B cell (primary cell): Measurements from ENCODE around the gene JMJD4. TPM values are rescaled to one million over a fixed set of nuclear protein-coding genes. Genes with fewer than 3 reads are reported as not detected.

Source experiments
- ATAC-seq: fragments of 200-7000 bp; cut with Tn5 transposase; one replicate; pipeline ENCODE4 v1.10.0; 2021; ENCODE audit warnings: low read depth, mild to moderate bottlenecking, moderate number of reproducible peaks, moderate library complexity
- CTCF ChIA-PET: fragments of 350-600 bp; sonication (Branson Sonifier 250); formaldehyde crosslinking; loops from one replicate; lab custom pipeline; 2021; ENCODE audit warnings: antibody characterized with exemption, inconsistent platforms; lab: Charles Lee
- POLR2A ChIA-PET: fragments of 350-600 bp; sonication (Branson Sonifier 250); formaldehyde crosslinking; loops from one replicate; lab custom pipeline; 2021; ENCODE audit warnings: antibody characterized with exemption; lab: Charles Lee
- DNase-seq: peaks from one replicate; pipeline ENCODE4 v3.0.0; 2013
- H2AFZ ChIP-seq: 2 replicates; pipeline ENCODE4 v1.6.1; 2012; ENCODE audit warnings: mild to moderate bottlenecking, low read depth, low read length; ENCODE audit not compliant: insufficient read depth, poor library complexity, severe bottlenecking
- H3K27ac ChIP-seq, 2 donors: 1 replicate in 1 of 2; 2 replicates in 1 of 2; pipeline ENCODE4 v1.5.1; 2012 to 2013; ENCODE audit warnings: low read length in 2 of 2, mild to moderate bottlenecking in 2 of 2, moderate library complexity in 1 of 2
- H3K27me3 ChIP-seq, 4 experiments: fragments of 200-600 bp in 1 of 4; sonication (generic) in 1 of 4; replicated peaks in 1 of 4; 1 replicate in 2 of 4; 2 replicates in 2 of 4; pipeline versions ENCODE4 v1.6.1 to v1.7.0; 2013 to 2016; ENCODE audit warnings: low read length in 3 of 4, mild to moderate bottlenecking in 2 of 4, mixed read lengths in 1 of 4, moderate library complexity in 1 of 4; ENCODE audit not compliant: insufficient read depth in 4 of 4, control insufficient read depth in 3 of 4; ENCODE audit errors: control extremely low read depth in 1 of 4
- H3K36me3 ChIP-seq, 2 experiments: replicated peaks in 1 of 2; 1 replicate in 1 of 2; 2 replicates in 1 of 2; pipeline versions ENCODE4 v1.6.1 to v1.7.1; 2013; ENCODE audit warnings: low read length in 1 of 2; ENCODE audit not compliant: insufficient read depth in 2 of 2, control insufficient read depth in 1 of 2; ENCODE audit errors: control extremely low read depth in 1 of 2, extremely low read depth in 1 of 2
- H3K4me1 ChIP-seq, 2 donors: fragments of 200-600 bp in 1 of 2; sonication (generic) in 1 of 2; 1 replicate in 1 of 2; 2 replicates in 1 of 2; pipeline versions ENCODE4 v1.5.1 to v1.6.1; 2013 to 2017; ENCODE audit warnings: low read length in 2 of 2; ENCODE audit not compliant: control insufficient read depth in 2 of 2, insufficient read depth in 2 of 2
- H3K4me2 ChIP-seq: replicated peaks from 2 replicates; pipeline ENCODE3; 2012; ENCODE audit warnings: mild to moderate bottlenecking, low read depth, low read length; ENCODE audit not compliant: poor library complexity, severe bottlenecking
- H3K4me3 ChIP-seq, 5 experiments: fragments of 200-600 bp in 1 of 5; sonication (generic) in 1 of 5; 1 replicate in 3 of 5; 2 replicates in 2 of 5; pipeline versions ENCODE4 v1.5.1 to v1.7.0; 2011 to 2016; ENCODE audit warnings: low read length in 4 of 5, mild to moderate bottlenecking in 4 of 5, low read depth in 2 of 5, control low read depth in 1 of 5, moderate library complexity in 1 of 5; ENCODE audit not compliant: insufficient read depth in 1 of 5; ENCODE audit errors: control extremely low read depth in 1 of 5, extremely low read depth in 1 of 5
- H3K79me2 ChIP-seq: fragments of 200-600 bp; sonication (generic); one replicate; pipeline ENCODE4 v1.6.0; 2016; ENCODE audit warnings: low read length; ENCODE audit not compliant: control insufficient read depth, insufficient read depth
- H3K9ac ChIP-seq: fragments of 200-600 bp; sonication (generic); 2 replicates; pipeline ENCODE4 v1.6.1; 2017; ENCODE audit warnings: mild to moderate bottlenecking, low read length, moderate library complexity
- H3K9me3 ChIP-seq, 3 donors: one replicate each; pipeline versions ENCODE4 v1.6.1 to v1.7.1; 2013; ENCODE audit warnings: low read length in 2 of 3; ENCODE audit not compliant: control insufficient read depth in 2 of 3, insufficient read depth in 1 of 3; ENCODE audit errors: control extremely low read depth in 1 of 3
- H4K20me1 ChIP-seq: 2 replicates; pipeline ENCODE4 v1.6.0; 2012; ENCODE audit warnings: mild to moderate bottlenecking, low read length; ENCODE audit not compliant: insufficient read depth, control insufficient read depth, poor library complexity, severe bottlenecking
- H3K27ac Mint-ChIP-seq: one replicate; pipeline ENCODE4 v1.8.0; 2021; ENCODE audit warnings: mixed read lengths
- H3K27me3 Mint-ChIP-seq: one replicate; pipeline ENCODE4 v1.8.0; 2021; ENCODE audit warnings: mixed read lengths
- H3K4me1 Mint-ChIP-seq: one replicate; pipeline ENCODE4 v1.8.0; 2021; ENCODE audit warnings: mixed read lengths
- H3K4me3 Mint-ChIP-seq: one replicate; pipeline ENCODE4 v1.8.0; 2021; ENCODE audit warnings: mixed read lengths
- H3K9me3 Mint-ChIP-seq: one replicate; pipeline ENCODE4 v1.8.0; 2022; ENCODE audit warnings: mixed read lengths; ENCODE audit not compliant: insufficient read depth
- EZH2 ChIP-seq: IDR thresholded peaks from 2 replicates; pipeline ENCODE4 v1.6.1; 2012; ENCODE audit warnings: borderline replicate concordance, low read depth, mild to moderate bottlenecking, moderate library complexity, low read length; ENCODE audit not compliant: insufficient read depth, poor library complexity, severe bottlenecking
- WGBS: methylation state at CpG from one replicate; pipeline ENCODE4 v1.1.5; 2013; ENCODE audit warnings: missing lambda C conversion rate; ENCODE audit not compliant: insufficient coverage; 5-methylcytosine and 5-hydroxymethylcytosine counted together
- intact Hi-C: fragments of 100-400 bp; cut with micrococcal nuclease; formaldehyde crosslinking; loops from one replicate; pipeline ENCODE4 v1.10.0; 2022
- polyA plus RNA-seq: library from polyadenylated mRNA; depleted of rRNA; stranded (reverse); fragments of >200 nt; gene quantifications from 2 replicates; pipeline ENCODE4 v1.2.3, GENCODE V29; 2012
- total RNA-seq, 2 donors: library from RNA; stranded (reverse); fragments of 120-200 nt in 1 of 2; gene quantifications; 1 replicate in 1 of 2; 2 replicates in 1 of 2; pipeline versions ENCODE4 v1.2.3 to v1.2.4, GENCODE V29; 2013 to 2022
- TF ChIP-seq, protein P1 (sequence below): fragments of 200-600 bp; IDR thresholded peaks from one replicate; pipeline ENCODE4 v1.8.0; 2022; ENCODE audit warnings: antibody characterized with exemption, mild to moderate bottlenecking

JMJD4 gene
- total and polyA plus RNA-seq, 2 donors (not counting 1 experiment from before 2014, with no cell fraction given): 29.9 to 30.6 TPM

DNA sequence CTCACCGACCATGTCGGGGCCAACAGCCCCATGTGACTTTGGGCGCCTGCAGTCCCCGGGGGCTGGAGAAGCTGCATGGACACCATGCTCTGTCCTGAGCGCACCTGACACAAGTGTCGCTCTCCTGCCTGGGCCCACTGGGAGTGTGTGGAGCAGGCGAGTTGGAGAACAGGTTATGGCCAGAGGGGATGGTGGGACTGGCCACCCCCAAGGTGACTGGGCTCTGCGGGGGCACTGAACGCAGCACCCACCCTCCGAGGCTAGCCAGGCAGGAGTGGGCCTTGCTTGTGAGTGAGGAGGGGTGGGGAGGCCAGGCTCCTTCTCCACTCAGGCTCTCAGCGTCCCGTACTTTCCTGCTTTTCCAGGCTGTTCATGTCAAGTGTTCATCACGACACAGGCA, 35.7 kb upstream of the JMJD4 start:
- peaks cover 15% of the 10 kb centered on the region for H3K4me1 Mint-ChIP-seq
- POLR2A ChIA-PET: no interaction called here
- Histone ChIP-seq H3K27me3 (no peaks in the 10 kb centered on the region), H3K36me3 (peaks cover 0 to 43% of the 10 kb centered on the region in 2 experiments), H3K79me2 (no peaks in the 10 kb centered on the region), H3K9ac (no peak overlapping the region), H3K27ac (no peak overlapping the region), H3K4me1 (peaks cover 0 to 12% of the 10 kb centered on the region in 2 donors), H4K20me1 (peaks cover 2% of the 10 kb centered on the region), H3K4me2 (no peak overlapping the region), H3K4me3 (no peak overlapping the region), H2AFZ (no peak overlapping the region), H3K9me3 (no peaks in the 10 kb centered on the region)
- intact Hi-C loops: no loop called here
- H3K4me3 Mint-ChIP-seq: no peak overlapping the region
- CTCF ChIA-PET: interaction anchor here (1.3 kb wide), 1 partner anchor 9 kb away, joined by 4 read pairs; no protein-coding TSS in a partner anchor
- H3K27me3 Mint-ChIP-seq: no peaks in the 10 kb centered on the region
- no peak overlapping the region for H3K27ac Mint-ChIP-seq
- no peaks in the 10 kb centered on the region for H3K9me3 Mint-ChIP-seq
- DNase-seq: no peak
- no peak for ATAC-seq
- TF ChIP-seq, protein P1, sequence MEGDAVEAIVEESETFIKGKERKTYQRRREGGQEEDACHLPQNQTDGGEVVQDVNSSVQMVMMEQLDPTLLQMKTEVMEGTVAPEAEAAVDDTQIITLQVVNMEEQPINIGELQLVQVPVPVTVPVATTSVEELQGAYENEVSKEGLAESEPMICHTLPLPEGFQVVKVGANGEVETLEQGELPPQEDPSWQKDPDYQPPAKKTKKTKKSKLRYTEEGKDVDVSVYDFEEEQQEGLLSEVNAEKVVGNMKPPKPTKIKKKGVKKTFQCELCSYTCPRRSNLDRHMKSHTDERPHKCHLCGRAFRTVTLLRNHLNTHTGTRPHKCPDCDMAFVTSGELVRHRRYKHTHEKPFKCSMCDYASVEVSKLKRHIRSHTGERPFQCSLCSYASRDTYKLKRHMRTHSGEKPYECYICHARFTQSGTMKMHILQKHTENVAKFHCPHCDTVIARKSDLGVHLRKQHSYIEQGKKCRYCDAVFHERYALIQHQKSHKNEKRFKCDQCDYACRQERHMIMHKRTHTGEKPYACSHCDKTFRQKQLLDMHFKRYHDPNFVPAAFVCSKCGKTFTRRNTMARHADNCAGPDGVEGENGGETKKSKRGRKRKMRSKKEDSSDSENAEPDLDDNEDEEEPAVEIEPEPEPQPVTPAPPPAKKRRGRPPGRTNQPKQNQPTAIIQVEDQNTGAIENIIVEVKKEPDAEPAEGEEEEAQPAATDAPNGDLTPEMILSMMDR: no peak
- no peak for TF ChIP-seq EZH2
- 95% methylated on average over 12 of the region's 13 CpGs for WGBS

DNA sequence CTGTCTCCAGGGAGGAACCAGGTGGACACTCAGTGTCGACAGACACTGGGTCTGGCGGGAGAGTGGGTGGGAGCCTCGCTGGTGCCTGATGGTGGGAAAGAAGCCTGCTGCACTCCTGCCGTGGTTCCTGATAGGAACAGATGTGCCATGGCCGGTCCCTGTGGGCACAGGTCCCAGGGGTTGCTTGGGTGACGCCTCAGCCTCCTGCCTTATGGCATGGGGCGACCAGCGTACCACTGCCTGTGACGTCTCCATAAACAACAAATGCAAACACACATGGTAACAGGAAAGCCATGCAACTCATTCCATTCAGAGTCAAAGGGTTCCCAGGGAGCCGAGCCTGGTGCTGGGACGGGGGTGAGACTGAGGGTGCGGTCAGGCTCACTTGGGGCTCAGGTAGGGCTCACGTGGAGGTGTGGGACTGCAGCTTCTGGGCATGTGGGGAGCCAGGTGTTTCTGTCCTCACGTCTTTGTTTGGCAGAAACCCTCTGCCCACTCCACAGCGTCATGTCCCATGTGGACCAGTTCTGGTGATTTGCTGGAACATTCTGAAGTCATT, 34.9 kb upstream of the JMJD4 start:
- Mint-ChIP-seq H3K27me3 (no peaks in the 10 kb centered on the region), H3K4me3 (no peak overlapping the region), H3K4me1 (peaks cover 15% of the 10 kb centered on the region), H3K27ac (no peak overlapping the region), H3K9me3 (no peaks in the 10 kb centered on the region)
- peaks cover 0 to 12% of the 10 kb centered on the region in 2 donors for H3K4me1 ChIP-seq
- TF ChIP-seq, protein P1: no peak
- TF ChIP-seq EZH2: no peak
- POLR2A ChIA-PET: no interaction called here
- no peak overlapping the region for H3K4me2 ChIP-seq
- CTCF ChIA-PET: interaction anchor here (1.3 kb wide), 1 partner anchor 8 kb away, joined by 4 read pairs; no protein-coding TSS in a partner anchor
- peaks cover 10% of the 10 kb centered on the region for H4K20me1 ChIP-seq
- no peak overlapping the region for H2AFZ ChIP-seq
- no peak for ATAC-seq
- H3K27ac ChIP-seq: no peak overlapping the region
- DNase-seq: no peak
- H3K79me2 ChIP-seq: no peaks in the 10 kb centered on the region
- 96% methylated on average over 15 of the region's 15 CpGs for WGBS
- H3K36me3 ChIP-seq: peaks cover 0 to 41% of the 10 kb centered on the region in 2 experiments
- no peaks in the 10 kb centered on the region for H3K27me3 ChIP-seq
- intact Hi-C loops: no loop called here
- no peaks in the 10 kb centered on the region for H3K9me3 ChIP-seq
- no peak overlapping the region for H3K9ac ChIP-seq
- H3K4me3 ChIP-seq: no peak overlapping the region
